ENCODE data around the gene PLAC1.

Gene PLAC1, protein sequence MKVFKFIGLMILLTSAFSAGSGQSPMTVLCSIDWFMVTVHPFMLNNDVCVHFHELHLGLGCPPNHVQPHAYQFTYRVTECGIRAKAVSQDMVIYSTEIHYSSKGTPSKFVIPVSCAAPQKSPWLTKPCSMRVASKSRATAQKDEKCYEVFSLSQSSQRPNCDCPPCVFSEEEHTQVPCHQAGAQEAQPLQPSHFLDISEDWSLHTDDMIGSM
- 0 to 0.74 reads per million in 2 experiments for total RNA-seq

GRCh38 chrX:134658002-134658759, at the start of gene PLAC1:
TSS of gene PLAC1 (minus strand) at chrX:134658471. CDS start at chrX:134566682, 91,789 bp downstream.
- DNase-seq (ENCODE audit: low read depth): no peak

GRCh38 chrX:134706138-134706537, 47.9 kb upstream of the PLAC1 start:
- no peak for DNase-seq (ENCODE audit: low read depth)

GRCh38 chrX:134695999-134696398, 37.7 kb upstream of the PLAC1 start:
- DNase-seq (ENCODE audit: low read depth): no peak

GRCh38 chrX:134694333-134695322, 36.4 kb upstream of the PLAC1 start:
- no peak for DNase-seq (ENCODE audit: low read depth)

DNA sequence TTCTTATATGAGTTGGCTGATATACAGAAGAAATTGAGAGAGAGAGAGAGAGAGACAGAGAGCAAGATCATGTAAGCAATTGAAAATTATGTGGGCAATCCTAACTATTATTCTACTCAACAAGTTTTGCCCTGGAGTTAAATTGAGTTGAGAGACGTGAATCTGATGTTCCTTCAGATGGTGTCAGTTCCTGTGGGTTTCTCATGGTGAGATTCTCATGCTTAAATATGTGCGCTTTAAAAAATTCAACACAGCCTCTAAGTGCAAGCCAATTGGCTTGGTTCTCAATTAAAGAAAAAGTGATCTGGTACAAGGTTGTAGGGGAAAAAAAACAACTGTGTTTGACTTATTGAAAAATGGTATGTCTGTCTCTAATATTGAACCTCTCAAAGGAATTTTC, 35.4 kb upstream of the PLAC1 start:
- no peak for DNase-seq (ENCODE audit: low read depth)

DNA sequence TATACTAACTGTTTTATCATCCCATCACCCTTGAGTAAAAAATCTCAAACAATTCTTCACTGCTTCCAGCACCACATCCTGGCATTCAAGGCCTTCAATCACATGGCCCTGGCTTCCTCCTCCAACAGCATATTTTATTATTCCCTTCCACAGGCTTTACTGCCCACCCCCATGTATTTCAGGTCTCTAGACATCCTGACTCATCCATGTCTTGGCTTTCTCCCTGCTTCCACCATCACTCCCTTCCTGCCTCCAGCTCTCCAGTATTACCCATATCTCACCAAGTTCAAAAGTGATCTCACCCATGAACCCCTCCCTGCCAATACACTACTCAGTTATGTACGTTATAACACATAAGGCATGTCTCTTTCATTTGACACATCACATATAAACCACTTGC, 34.7 kb upstream of the PLAC1 start:
- no peak for DNase-seq (ENCODE audit: low read depth)

DNA sequence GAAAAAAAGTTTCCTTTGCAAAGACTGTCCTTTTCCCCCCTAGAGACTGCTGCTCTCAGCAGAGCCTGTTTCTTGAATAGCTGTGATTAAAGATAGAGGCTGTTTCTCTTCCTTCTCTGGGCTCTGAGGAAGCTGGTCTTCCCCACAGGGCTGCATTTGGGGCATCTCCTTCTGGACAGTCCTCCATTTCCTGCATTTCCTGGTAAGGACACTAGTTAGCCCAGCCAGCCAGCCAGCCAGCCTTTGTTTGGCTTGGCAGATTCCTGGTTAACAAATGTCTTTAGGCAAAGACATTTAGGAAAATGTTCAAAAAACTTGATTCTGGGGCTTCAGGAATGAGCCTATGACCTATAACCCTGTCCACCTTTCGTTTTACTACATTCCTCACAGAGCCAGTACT, 34.0 kb upstream of the PLAC1 start:
- DNase-seq (ENCODE audit: low read depth): no peak

- no peak for DNase-seq (ENCODE audit: low read depth)
Observed at GRCh38 chrX:134691453-134691852, 33.2 kb upstream of the PLAC1 start.

GRCh38 chrX:134688839-134689238, 30.6 kb upstream of the PLAC1 start:
- DNase-seq (ENCODE audit: low read depth): no peak

DNA sequence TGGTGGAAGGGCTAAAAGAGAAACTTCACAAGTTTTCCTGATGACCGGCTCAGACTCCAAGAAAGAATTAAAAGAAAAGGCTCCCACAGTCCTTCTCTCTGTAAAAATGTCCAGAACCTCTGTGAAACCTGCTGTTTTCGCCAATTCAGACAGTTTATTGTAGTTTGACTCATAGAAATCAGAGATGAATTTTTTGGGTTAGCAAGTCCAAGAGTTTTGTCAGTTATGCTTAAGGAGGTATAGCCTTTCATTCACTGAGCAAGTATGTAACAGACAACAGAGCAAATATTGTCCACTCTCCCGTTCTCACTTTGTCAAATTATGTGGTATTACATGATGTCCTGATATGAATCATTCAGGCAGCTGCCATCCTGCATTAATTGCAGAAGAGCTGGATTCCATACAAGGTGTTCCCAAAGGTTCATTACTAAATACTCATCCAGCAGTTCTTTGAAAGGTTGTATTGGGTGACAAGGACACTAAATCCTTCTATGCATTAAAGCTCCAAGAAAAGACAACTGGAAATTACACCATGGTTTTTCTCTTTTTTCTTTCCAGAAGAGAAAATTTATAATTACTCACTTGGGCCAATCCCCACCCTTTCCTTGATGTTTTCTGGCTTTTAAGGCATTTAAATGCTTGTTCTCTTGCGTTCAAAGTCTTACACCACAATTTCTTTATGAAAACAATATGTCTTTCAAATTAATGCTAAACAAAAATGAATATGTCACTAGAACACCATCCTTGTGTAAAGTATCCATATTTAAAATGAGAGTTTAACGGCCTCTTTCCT, 30.0 kb upstream of the PLAC1 start:
- no peak for DNase-seq (ENCODE audit: low read depth)

DNA sequence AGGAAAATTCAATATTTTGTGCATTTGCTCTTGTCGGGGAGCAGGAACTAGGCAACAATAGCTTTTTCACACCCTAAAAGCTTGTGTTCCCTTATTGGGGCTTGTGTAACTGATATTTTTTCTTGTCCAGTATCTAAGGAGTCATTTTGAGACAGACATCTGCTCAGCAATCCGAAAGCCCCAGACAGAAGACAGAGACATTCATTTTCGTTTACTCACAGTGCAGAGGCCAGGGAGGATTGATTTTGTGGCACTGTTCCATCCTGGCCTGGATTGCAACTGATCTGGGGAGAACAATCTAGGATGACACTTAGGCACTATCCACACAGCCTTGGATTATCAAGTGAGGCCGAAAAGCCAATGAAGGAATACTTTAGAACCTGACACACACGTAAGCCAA, 27.4 kb upstream of the PLAC1 start:
- no peak for DNase-seq (ENCODE audit: low read depth)

DNA sequence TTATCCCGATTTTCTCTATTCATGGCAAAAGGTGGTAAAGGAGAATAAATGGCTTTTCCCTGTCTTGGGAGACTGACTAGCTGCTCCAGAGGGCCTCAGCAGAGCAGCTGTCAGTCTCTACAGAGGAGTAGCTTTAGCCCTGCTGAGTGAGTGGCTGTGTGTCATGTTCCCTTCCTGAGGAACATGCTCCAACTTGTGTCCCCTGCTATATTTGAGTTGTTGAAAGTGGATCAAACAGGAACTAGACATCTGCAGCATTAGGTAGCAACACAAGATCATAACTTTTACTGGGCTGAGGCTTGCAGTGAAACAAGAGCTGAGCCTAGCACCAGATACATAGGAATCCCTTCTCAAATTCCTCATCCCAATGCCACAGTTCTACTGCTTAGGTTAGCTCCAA, 26.7 kb upstream of the PLAC1 start:
- DNase-seq (ENCODE audit: low read depth): no peak

- DNase-seq (ENCODE audit: low read depth): no peak
Observed at GRCh38 chrX:134683351-134684005, 25.2 kb upstream of the PLAC1 start.

DNA sequence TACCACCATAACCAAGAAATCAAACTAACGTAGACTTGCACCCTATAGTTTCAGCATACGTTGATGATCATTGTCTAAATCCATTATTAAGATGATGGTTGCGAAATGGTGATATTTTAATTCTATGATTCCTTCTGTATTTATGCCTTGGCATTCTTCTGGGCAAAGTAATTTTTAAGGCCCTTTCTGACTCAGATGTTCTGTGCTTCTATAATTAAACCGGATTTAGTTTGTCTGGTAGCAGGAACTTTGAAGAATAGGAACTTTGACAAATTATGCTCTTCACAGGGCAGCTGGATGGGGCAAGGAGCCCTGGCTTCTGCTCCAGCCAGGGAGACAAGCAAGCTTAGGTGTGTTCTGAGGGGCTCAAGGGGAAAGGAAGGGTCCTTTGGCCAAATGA, 23.8 kb upstream of the PLAC1 start:
- DNase-seq (ENCODE audit: low read depth): no peak

GRCh38 chrX:134679644-134680043, 21.4 kb upstream of the PLAC1 start:
- no peak for DNase-seq (ENCODE audit: low read depth)

GRCh38 chrX:134679221-134679620, 20.9 kb upstream of the PLAC1 start:
- no peak for DNase-seq (ENCODE audit: low read depth)

DNA sequence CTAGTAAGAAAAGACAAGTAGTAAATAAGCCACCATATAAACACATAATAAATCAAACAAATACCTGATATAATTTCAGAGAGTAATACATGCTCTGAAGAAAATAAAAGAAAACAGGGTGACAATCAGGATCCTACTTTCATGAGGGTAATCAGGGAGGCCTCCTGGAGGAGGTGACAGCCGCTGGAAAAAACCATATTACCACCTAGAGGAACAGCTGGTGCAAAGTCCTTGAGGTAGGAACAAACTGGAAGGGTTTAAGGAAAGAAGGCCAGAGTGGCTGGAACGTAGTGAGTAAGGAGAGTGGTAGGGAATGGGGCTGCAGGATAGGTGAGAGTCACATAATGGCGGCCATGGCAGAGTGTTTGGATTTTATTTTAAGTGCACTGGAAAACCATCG, 19.1 kb upstream of the PLAC1 start:
- no peak for DNase-seq (ENCODE audit: low read depth)

GRCh38 chrX:134676436-134676835, 18.2 kb upstream of the PLAC1 start:
- DNase-seq (ENCODE audit: low read depth): no peak

GRCh38 chrX:134673123-134673522, 14.9 kb upstream of the PLAC1 start:
- DNase-seq (ENCODE audit: low read depth): no peak

DNA sequence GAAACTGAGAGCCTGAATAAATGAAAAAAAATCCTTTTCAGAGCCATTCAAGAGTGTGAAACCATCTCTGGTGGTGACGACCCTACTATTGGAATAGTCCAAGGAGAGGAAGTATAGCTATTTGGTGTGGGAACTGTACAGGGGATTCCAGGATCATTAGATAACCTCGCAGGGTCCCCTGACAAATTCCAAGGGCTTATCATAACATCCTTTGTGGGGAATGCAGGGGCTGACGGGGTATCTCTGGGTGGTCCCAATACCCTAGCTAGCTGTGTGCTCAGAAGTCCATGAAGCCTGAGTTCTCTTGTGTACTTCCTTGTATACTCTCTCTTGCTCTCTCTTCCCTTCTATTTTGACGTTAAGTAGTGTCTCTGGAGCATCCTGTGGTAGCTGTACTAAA, 13.8 kb upstream of the PLAC1 start:
- no peak for DNase-seq (ENCODE audit: low read depth)

DNA sequence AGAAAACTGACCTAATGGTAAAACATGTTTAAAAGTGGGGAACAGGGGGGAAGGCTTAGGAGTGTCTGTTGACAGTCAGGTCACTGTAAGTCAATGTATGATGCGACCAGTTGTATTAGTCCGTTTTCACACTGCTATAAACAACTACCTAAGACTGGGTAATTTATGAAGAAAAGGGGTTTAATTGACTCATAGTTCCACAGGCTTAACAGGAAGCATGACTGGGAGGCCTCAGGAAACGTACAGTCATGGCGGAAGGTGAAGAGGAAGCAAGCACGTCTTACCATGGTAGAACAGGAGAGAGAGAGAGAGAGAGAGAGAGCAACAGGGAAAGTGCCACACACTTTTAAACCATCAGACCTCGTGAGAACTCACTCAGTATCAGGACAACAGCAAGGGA, 13.0 kb upstream of the PLAC1 start:
- DNase-seq (ENCODE audit: low read depth): no peak

Measured in T follicular helper cell (primary cell).